Measurements from ENCODE around the gene ANXA2.

ANXA2 gene

DNA sequence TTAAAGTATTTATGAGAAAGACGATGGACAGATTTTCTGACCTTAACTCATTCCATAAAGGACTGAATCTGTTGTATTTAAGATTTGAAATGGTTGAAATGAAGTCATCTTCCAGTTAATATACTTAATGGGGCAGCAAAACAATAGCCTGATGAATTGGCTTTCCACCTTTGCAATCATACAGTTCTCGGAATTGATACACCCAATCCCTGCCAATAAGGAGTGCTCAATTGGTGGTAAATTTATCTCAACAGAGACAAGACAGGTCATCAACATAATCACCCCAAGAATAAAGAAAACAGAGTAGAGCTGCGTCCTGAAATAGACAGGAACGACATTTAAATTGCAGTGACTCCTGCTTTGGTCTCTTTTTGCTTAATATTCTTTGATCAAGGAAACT lies 11.2 kb downstream of the ANXA2 start:
- DNase-seq, result no peak

DNA sequence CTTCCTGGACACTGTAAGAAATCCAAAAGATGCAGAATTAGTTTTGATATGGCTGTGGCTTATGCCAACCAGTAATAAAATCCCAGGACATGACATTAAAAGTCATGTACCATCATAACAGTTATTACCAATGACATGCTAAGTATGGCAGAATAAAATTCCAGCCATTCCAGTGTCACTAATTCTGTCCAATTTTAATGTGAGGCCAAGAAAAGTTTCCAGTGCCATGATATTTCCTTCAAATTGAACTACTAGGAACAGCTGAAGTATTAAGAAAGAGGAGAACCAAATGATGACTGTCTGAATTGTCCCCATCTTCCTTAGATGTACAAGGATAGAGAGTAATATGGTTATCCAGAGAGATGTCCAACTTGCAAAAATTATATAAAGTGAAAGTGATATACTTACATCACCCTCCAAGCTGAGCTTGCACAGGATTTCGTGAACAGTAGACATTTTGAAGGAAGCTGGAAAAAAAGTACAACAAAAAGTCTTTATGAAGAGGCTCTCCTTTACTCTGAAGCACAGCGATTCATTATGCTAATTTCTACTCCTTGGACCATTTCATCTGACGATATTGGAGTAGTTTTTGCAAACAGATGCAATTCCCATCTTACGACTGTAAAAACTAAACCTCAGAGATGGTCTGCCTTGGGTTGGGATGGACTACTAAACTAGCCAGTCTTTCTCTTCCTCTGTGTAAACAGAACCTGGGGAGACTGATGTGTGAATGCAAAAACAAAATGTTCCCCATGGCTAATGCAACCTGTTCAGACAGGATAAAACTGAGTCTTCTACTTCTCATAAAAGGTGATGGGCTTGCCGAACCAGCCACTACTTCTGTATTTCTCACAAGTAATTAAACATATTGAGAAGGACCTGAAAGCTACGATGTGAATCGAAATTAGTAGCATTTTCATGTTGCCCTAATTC lies 11.9 kb downstream of the ANXA2 start:
- DNase-seq, result no peak

GRCh38 chr15:60384526-60385126 lies 13.2 kb downstream of the ANXA2 start:
- no peak for DNase-seq

DNA sequence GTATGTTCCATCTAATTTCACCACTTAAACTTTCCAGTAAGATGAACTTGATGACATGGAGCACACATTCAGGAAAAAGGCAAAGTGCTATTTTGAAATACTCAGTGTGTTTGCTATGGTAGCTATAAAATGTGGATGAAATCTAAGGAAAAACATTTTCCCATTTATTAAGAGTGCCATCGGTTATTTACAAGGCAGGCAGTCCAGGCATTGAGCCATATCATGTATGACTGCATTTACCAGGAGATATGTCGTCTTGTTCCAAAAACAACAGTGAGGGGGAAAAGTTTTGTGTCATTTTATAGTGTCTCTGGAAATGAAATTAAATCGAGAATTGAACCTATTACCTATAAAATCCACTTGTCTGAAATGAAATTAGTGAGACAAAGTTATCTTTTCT lies 13.7 kb downstream of the ANXA2 start:
- DNase-seq, result no peak

- DNase-seq, result no peak
These were observed 14.8 kb downstream of the ANXA2 start for GRCh38 chr15:60382773-60383674.

- DNase-seq, result no peak
These were observed 16.5 kb downstream of the ANXA2 start for GRCh38 chr15:60381148-60381788.

GRCh38 chr15:60379525-60380274 lies 18.1 kb downstream of the ANXA2 start:
- no peak for DNase-seq

DNA sequence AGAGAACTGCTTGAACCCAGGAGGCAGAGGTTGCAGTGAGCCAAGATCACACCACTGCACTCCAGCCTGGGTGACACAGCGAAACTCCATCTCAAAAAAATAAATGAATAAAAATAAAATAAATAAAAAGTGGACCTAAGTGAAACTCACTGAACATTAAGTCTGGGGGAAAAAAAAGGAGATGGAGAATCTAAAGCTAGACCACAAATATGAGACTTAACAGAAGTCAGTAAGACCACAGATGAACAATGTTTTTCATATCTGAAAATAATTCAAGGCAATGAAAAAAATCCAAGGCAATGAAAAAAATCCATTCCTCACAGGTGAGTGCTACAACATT lies 18.6 kb downstream of the ANXA2 start:
- DNase-seq, result no peak

DNA sequence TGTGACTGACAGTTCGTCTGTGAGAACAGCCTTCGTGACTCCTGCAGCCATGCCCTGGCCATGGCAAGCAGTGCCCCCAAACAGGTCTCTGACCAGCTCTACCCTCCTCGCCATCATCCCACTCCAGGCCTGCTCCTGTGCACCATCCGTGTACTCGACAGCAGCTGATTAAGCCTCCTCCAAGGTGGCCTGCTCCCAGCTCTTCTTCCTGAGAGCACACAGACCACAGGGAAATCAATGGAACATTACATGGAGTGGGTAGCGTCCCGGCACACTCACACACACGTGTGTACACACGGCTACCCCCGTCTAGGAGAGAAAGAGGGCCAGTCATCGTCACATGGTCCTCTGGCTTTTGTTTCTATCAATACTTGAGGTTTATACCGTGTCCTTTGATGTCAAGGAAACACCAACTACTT lies 21.1 kb downstream of the ANXA2 start:
- peak in 1 of 3 experiments; percentile 60 for DNase-seq

DNA sequence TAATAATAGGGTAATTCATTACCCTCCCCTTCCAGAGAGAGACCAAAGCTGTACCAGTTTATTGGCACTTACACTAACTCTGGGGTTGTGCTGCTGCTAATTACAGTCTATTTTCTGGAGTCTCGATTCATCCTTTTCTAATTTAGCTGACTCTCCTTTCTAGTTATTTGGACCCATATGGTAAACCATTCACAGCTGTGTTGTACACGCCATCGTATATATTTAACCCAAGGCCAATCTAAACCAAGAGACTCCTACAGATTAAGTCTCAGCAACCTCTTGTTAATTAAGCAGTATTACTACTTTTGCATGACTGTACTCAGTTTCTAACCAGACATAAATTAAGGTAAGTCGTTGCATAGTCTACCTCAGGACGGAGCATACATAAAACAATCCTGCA lies 22.5 kb downstream of the ANXA2 start:
- DNase-seq, result peak in 2 of 3 experiments; percentile 45 to 76

DNA sequence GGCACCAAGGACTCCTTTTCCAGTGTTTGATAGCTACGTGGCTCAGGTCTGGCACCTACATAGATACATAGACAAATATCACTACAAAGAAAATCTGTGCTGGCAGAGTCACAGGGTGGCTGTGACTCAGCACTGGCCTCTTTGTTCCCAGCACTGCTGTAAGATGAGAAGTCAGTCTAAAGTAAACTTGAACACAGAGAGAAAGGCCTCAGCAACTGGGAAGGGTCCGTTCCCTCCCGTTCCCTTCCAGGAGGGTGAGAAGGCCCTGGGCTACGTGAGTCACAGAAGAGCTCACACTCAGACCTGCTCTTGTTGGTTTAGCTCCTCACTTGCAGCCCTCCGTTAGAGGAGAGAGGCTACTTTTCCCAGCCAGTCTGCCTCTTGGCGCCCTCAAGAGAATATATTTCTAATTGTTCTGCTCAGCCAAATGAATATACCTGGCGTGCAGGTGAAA lies 23.1 kb downstream of the ANXA2 start:
- DNase-seq, result peak; percentile 69 to 87 (median 82)

DNA sequence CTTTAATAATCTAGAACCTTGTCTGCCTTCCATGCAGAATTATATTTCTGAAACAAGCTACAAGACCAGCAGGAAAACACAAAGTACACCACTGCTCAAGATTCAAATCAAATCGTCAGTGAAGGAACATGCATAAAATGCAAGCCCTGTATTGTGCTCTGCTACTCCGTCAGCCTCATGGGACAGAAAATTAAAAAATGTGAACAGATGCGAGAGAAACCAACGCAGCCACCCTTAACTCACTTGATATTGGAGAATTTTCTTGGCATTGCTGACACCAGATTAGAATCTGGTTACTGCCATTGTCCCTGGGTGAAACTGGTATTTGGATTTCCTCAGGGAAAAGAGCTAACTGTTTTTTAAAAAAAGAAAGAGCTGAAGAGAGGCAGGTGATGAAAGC lies 23.6 kb downstream of the ANXA2 start:
- DNase-seq, result no peak

- DNase-seq, result no peak
These were observed 24.0 kb downstream of the ANXA2 start for GRCh38 chr15:60373745-60374144.

- DNase-seq, result no peak
These were observed 24.5 kb downstream of the ANXA2 start for GRCh38 chr15:60373327-60373726.

DNA sequence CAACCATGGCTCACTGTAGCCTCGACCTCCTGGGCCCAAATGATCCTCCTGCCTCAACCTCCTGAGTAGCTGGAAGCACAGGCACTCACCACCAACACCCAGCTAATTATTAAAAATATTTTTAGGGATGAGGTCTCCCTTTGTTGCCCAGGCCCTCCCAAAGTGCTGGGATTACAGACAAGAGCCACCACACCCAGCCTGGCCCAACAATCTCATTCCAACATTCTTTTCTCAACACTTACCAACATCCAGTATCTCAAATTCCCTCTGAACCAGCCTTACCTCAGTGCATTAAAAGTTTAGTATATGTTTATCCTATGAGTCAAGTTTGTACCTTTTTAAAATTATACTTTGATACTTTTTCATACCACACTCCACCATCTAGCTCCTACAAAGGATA lies 25.0 kb downstream of the ANXA2 start:
- no peak for DNase-seq

GRCh38 chr15:60372227-60372626 lies 25.6 kb downstream of the ANXA2 start:
- DNase-seq, result no peak

GRCh38 chr15:60371175-60372051 lies 26.4 kb downstream of the ANXA2 start:
- peak in 2 of 3 experiments; percentile 20 to 53 for DNase-seq

GRCh38 chr15:60370869-60371136 lies 27.0 kb downstream of the ANXA2 start:
- DNase-seq, result no peak

GRCh38 chr15:60370105-60370868 lies 27.5 kb downstream of the ANXA2 start:
- no peak for DNase-seq

GRCh38 chr15:60369696-60370095 lies 28.1 kb downstream of the ANXA2 start:
- DNase-seq, result no peak

- DNase-seq, result no peak
These were observed 33.2 kb downstream of the ANXA2 start for GRCh38 chr15:60364612-60364924.

Measured in NCI-H1417 (cell line).